Sigmoid colon (tissue), 3 donors: ENCODE measurements around the gene WIPF3.

ENCODE experiments used
- POLR2A ChIP-seq, 2 donors: fragments of 450-650 bp; IDR thresholded peaks; one replicate each; pipeline ENCODE4 v1.6.1; 2016; ENCODE audit warnings: antibody characterized with exemption in 2 of 2, mild to moderate bottlenecking in 2 of 2, moderate library complexity in 2 of 2
- TF ChIP-seq, protein P1 (sequence below), 4 experiments: fragments of 450-650 bp in 3 of 4; fragments of 200-600 bp in 1 of 4; IDR thresholded peaks; one replicate each; pipeline ENCODE4 v1.5.1; 2016 to 2019; ENCODE audit warnings: antibody characterized with exemption in 4 of 4, mild to moderate bottlenecking in 3 of 4, moderate library complexity in 2 of 4

- TF ChIP-seq, protein P1, sequence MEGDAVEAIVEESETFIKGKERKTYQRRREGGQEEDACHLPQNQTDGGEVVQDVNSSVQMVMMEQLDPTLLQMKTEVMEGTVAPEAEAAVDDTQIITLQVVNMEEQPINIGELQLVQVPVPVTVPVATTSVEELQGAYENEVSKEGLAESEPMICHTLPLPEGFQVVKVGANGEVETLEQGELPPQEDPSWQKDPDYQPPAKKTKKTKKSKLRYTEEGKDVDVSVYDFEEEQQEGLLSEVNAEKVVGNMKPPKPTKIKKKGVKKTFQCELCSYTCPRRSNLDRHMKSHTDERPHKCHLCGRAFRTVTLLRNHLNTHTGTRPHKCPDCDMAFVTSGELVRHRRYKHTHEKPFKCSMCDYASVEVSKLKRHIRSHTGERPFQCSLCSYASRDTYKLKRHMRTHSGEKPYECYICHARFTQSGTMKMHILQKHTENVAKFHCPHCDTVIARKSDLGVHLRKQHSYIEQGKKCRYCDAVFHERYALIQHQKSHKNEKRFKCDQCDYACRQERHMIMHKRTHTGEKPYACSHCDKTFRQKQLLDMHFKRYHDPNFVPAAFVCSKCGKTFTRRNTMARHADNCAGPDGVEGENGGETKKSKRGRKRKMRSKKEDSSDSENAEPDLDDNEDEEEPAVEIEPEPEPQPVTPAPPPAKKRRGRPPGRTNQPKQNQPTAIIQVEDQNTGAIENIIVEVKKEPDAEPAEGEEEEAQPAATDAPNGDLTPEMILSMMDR (IDR thresholded peaks at IDR 0.05): no peak
- no peak for TF ChIP-seq POLR2A (IDR thresholded peaks at IDR 0.05)
Measured at GRCh38 chr7:29798422-29798821, 7.9 kb upstream of the WIPF3 start.
